Measurements from ENCODE around the gene ARHGAP22. TPM values are rescaled to one million over a fixed set of nuclear protein-coding genes. Genes with fewer than 3 reads are reported as not detected.

Gene ARHGAP22
- total RNA-seq, 1 experiment from 2014 or later, result 9.9 TPM

GRCh38 chr10:48600645-48601505, 4.0 kb downstream of the ARHGAP22 start:
- Histone ChIP-seq H3K4me2 (ENCODE audit: low read length) (no peak overlapping the region), H3K9ac (ENCODE audit: low read length) (no peak overlapping the region), H3K27me3 (ENCODE audit: insufficient read depth, low read length) (no peaks in the 10 kb centered on the region), H3K4me3 (replicated peaks in 1 of 2; ENCODE audit: low read depth in 1 of 2, low read length in 2 of 2) (no peak overlapping the region), H3K36me3 (ENCODE audit: control insufficient read depth in 1 of 2, insufficient read depth in 2 of 2, low read length in 2 of 2) (no peaks in the 10 kb centered on the region), H2AFZ (ENCODE audit: low read depth, low read length, poor library complexity, severe bottlenecking) (no peak overlapping the region), H4K20me1 (ENCODE audit: insufficient read depth) (0 out of 2 replicates have a peak, but pooled peaks cover 3% of the 10 kb centered on the region), H3K9me2 (ENCODE audit: insufficient read depth) (no peaks in the 10 kb centered on the region), H3K4me1 (ENCODE audit: control insufficient read depth in 1 of 2, insufficient read depth in 2 of 2, low read length in 2 of 2) (peaks cover 6 to 20% of the 10 kb centered on the region in 2 experiments), H3K9me3 (ENCODE audit: control insufficient read depth in 1 of 2, insufficient read depth in 1 of 2, low read depth in 1 of 2, low read length in 2 of 2) (no peaks in the 10 kb centered on the region), H3K27ac (ENCODE audit: low read depth, low read length) (no peak overlapping the region), H3K79me2 (ENCODE audit: insufficient read depth, low read length) (peaks cover 26% of the 10 kb centered on the region; the same call in 1 of the 2 replicates)
- RAD21 ChIA-PET (ENCODE audit: low non-redundant PET in 1 of 2, low total read pairs in 2 of 2, uncharacterized antibody in 2 of 2, unreplicated experiment in 2 of 2), result no interaction called here
- POLR2A ChIA-PET, result no interaction called here
- DNase-seq (ENCODE audit: low read depth, low spot score) (no peak), ATAC-seq (no peak)
- BruUV-seq (replicated peaks), result no TSS peak
- CTCF ChIA-PET, result no interaction called here
- intact Hi-C loops (cut with micrococcal nuclease), result loop anchor here (10.0 kb wide), 1 partner anchor 54 kb away; no protein-coding TSS in a partner anchor
- TF ChIP-seq POLR2AphosphoS5 (IDR thresholded peaks at IDR 0.05; ENCODE audit: low read depth, low read length), result no peak

- no TSS peak for BruUV-seq (replicated peaks)
- POLR2A ChIA-PET, result no interaction called here
- ATAC-seq, result no peak
- no peak for TF ChIP-seq SP1 (IDR thresholded peaks at IDR 0.05; ENCODE audit: low read depth)
- no peak for TF ChIP-seq POLR2A (IDR thresholded peaks at IDR 0.05; ENCODE audit: borderline replicate concordance, extremely low read depth, insufficient read depth, insufficient read length)
- TF ChIP-seq EZH2phosphoT487 (IDR thresholded peaks at IDR 0.05; ENCODE audit: borderline replicate concordance), result no peak
- TF ChIP-seq SRF (IDR thresholded peaks at IDR 0.05; ENCODE audit: low read depth), result no peak
- no peak for TF ChIP-seq ELF1 (IDR thresholded peaks at IDR 0.05; ENCODE audit: borderline replicate concordance, low read depth)
- TF ChIP-seq ZBTB33 (IDR thresholded peaks at IDR 0.05; ENCODE audit: extremely low read depth, insufficient replicate concordance, low read length), result no peak
- TF ChIP-seq YY1 (IDR thresholded peaks at IDR 0.05; ENCODE audit: extremely low read depth, insufficient replicate concordance, low read depth, low read length), result no peak
- no peak for TF ChIP-seq EGR1 (IDR thresholded peaks at IDR 0.05; ENCODE audit: low read depth)
- TF ChIP-seq ATF3 (IDR thresholded peaks at IDR 0.05), result no peak
- no peak for TF ChIP-seq CEBPB (IDR thresholded peaks at IDR 0.05; ENCODE audit: low read depth)
- no peak for TF ChIP-seq TCF7L2 (IDR thresholded peaks at IDR 0.05; ENCODE audit: borderline replicate concordance, extremely low read depth, insufficient read depth, insufficient read length)
- TF ChIP-seq EZH2 (IDR thresholded peaks at IDR 0.05), result no peak
- no peak for TF ChIP-seq ZNF274 (IDR thresholded peaks at IDR 0.05; ENCODE audit: low read depth, low read length)
These were observed 5.1 kb downstream of the ARHGAP22 start for GRCh38 chr10:48599830-48600134.

More at GRCh38 chr10:48599830-48600134, 5.1 kb downstream of the ARHGAP22 start:
- no peak overlapping the region for H3K4me3 ChIP-seq (replicated peaks in 1 of 2; ENCODE audit: low read depth in 1 of 2, low read length in 2 of 2)
- H3K79me2 ChIP-seq (ENCODE audit: insufficient read depth, low read length), result peaks cover 26% of the 10 kb centered on the region; the same call in 1 of the 2 replicates
- no peaks in the 10 kb centered on the region for H3K36me3 ChIP-seq (ENCODE audit: control insufficient read depth in 1 of 2, insufficient read depth in 2 of 2, low read length in 2 of 2)
- H3K9ac ChIP-seq (ENCODE audit: low read length), result no peak overlapping the region
- no peaks in the 10 kb centered on the region for H3K9me2 ChIP-seq (ENCODE audit: insufficient read depth)
- H4K20me1 ChIP-seq (ENCODE audit: insufficient read depth), result 0 out of 2 replicates have a peak, but pooled peaks cover 3% of the 10 kb centered on the region
- no peak for DNase-seq (ENCODE audit: low read depth, low spot score)
- intact Hi-C loops (cut with micrococcal nuclease), result loop anchor here (10.0 kb wide), 1 partner anchor 55 kb away; no protein-coding TSS in a partner anchor
- H3K4me1 ChIP-seq (ENCODE audit: control insufficient read depth in 1 of 2, insufficient read depth in 2 of 2, low read length in 2 of 2), result peaks cover 6 to 14% of the 10 kb centered on the region in 2 experiments
- no peak overlapping the region for H3K4me2 ChIP-seq (ENCODE audit: low read length)
- H3K27me3 ChIP-seq (ENCODE audit: insufficient read depth, low read length), result no peaks in the 10 kb centered on the region
- H2AFZ ChIP-seq (ENCODE audit: low read depth, low read length, poor library complexity, severe bottlenecking), result no peak overlapping the region
- ChIA-PET CTCF (no interaction called here), RAD21 (ENCODE audit: low non-redundant PET in 1 of 2, low total read pairs in 2 of 2, uncharacterized antibody in 2 of 2, unreplicated experiment in 2 of 2) (no interaction called here)
- H3K9me3 ChIP-seq (ENCODE audit: control insufficient read depth in 1 of 2, insufficient read depth in 1 of 2, low read depth in 1 of 2, low read length in 2 of 2), result no peaks in the 10 kb centered on the region
- H3K27ac ChIP-seq (ENCODE audit: low read depth, low read length), result no peak overlapping the region

All from HCT116 (cell line).